Measurements from ENCODE around the gene SPATA13. TPM values are rescaled to one million over a fixed set of nuclear protein-coding genes. Genes with fewer than 3 reads are reported as not detected.
"Not testable (repeated sequence)": the region's sequence is repeated elsewhere in the genome, so short reads cannot be mapped to it uniquely, and the experiment has no call there.

The SPATA13 gene
- total RNA-seq (115 TPM), polyA plus RNA-seq (100 to 1,000 TPM in 1 of 4 donors, 10 to 100 TPM in 3; 80.9 to 106 (median 87.3) TPM)

DNA sequence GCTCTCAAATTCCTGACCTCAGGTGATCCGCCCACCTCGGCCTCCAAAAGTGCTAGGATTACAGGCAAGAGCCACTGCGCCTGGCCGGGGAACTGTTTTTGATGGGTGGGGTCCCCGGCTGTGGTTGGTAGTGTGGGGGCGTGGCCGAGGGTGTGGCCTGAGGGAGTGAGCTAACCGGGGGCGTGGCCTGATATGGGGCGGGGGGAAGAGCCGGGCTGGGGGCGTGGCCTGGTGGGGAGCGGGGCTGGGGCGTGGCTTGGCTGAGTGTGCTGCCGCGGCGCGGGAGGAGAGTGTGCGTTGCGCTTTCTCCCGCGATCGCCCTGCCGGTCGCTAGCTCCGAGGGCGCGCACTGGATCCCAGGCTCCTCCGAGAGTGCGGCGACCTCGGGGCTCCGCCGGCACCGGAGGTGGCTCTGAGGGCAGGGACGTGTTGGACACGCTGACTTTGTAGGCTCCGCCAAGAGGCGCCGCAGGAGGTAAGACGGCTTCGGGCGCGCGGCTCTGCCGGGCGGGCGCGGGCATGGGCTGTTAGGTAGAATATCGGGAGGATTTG, at the start of gene SPATA13:
Gene SPATA13 (plus strand): TSS at position 263 of the 552 bp plus-strand sequence. CDS start 62,210 bp downstream, outside the sequence.
- Mint-ChIP-seq H3K4me3 (peak within 1 kb of the TSS; percentile 87 to 98 (median 88)), H3K36me3 (no peaks in the 10 kb centered on the region), H3K27ac (peak within 1 kb of the TSS; percentile 32 to 69 (median 41)), H3K9me3 (peaks cover 0 to 2% (median 0%) of the 10 kb centered on the region in 7 donors), H3K4me1 (peaks cover 3 to 32% (median 21%) of the 10 kb centered on the region in 4 donors), H3K27me3 (peaks cover 13% of the 10 kb centered on the region)
- DNase-seq, result peak; percentile 88 to 92 (median 90)
- peaks cover 4% of the 10 kb centered on the region for H3K36me3 ChIP-seq (ENCODE audit: control insufficient read depth, insufficient read depth, low read length)
- peak; percentile 92 to 93 for ATAC-seq (ENCODE audit: low read depth in 2 of 2)
- peak within 1 kb of the TSS; percentile 47 for H3K27ac ChIP-seq (ENCODE audit: insufficient read depth, low read length, poor library complexity, severe bottlenecking)
- no peaks in the 10 kb centered on the region for H3K9me3 ChIP-seq (ENCODE audit: control insufficient read depth in 2 of 2, low read length in 2 of 2)
- H3K27me3 ChIP-seq (ENCODE audit: control insufficient read depth, insufficient read depth, low read length), result no peaks in the 10 kb centered on the region
- peak within 1 kb of the TSS; percentile 75 for H3K4me3 ChIP-seq (ENCODE audit: low read depth, low read length)
- H3K4me1 ChIP-seq (ENCODE audit: control insufficient read depth, insufficient read depth, low read length, poor library complexity, severe bottlenecking), result peaks cover 29% of the 10 kb centered on the region

DNA sequence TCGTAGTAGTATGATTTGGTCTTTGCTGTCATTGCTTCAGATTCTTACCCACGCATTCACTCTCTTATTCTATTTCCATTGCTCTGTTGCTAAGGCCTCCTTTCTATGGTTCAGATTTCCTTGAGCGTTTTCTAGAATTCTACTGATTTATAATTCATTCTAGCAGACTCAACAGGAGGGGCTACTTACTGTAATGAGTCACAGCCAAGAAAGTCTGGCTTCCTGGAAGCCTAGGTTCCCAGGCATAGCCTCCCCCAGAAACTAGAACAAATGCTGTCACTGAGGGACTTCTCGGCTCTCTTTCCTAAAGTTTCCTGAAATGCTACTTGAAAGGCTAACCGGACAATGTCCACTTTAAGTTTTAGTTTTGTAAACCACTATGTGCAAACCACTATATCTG, 47.7 kb upstream of the SPATA13 start:
- peaks cover 10% of the 10 kb centered on the region for H3K27me3 Mint-ChIP-seq
- ATAC-seq (ENCODE audit: low read depth in 2 of 2) (no peak), DNase-seq (no peak)
- H3K4me1 ChIP-seq (ENCODE audit: control insufficient read depth, insufficient read depth, low read length, poor library complexity, severe bottlenecking), result peaks cover under 1% of the 10 kb centered on the region
- H3K27me3 ChIP-seq (ENCODE audit: control insufficient read depth, insufficient read depth, low read length), result peaks cover 5% of the 10 kb centered on the region
- no peaks in the 10 kb centered on the region for H3K9me3 ChIP-seq (ENCODE audit: control insufficient read depth in 2 of 2, low read length in 2 of 2)
- no peaks in the 10 kb centered on the region for H3K36me3 Mint-ChIP-seq
- H3K27ac Mint-ChIP-seq, result no peak overlapping the region
- peaks cover 0 to 9% (median 1%) of the 10 kb centered on the region in 4 donors for H3K4me1 Mint-ChIP-seq
- H3K4me3 Mint-ChIP-seq, result no peak overlapping the region
- H3K36me3 ChIP-seq (ENCODE audit: control insufficient read depth, insufficient read depth, low read length), result no peaks in the 10 kb centered on the region
- H3K4me3 ChIP-seq (ENCODE audit: low read depth, low read length), result no peak overlapping the region
- peaks cover 0 to 3% (median 0%) of the 10 kb centered on the region in 7 donors for H3K9me3 Mint-ChIP-seq
- H3K27ac ChIP-seq (ENCODE audit: insufficient read depth, low read length, poor library complexity, severe bottlenecking), result no peak overlapping the region

GRCh38 chr13:24115671-24116070, 44.8 kb upstream of the SPATA13 start:
- DNase-seq (no peak), ATAC-seq (ENCODE audit: low read depth in 2 of 2) (no peak)
- Mint-ChIP-seq H3K36me3 (no peaks in the 10 kb centered on the region), H3K27ac (no peak overlapping the region), H3K4me1 (peaks cover under 1 to 26% (median 8%) of the 10 kb centered on the region in 4 donors), H3K9me3 (peaks cover 0 to 3% (median 0%) of the 10 kb centered on the region in 7 donors), H3K4me3 (no peak overlapping the region), H3K27me3 (peaks cover 13% of the 10 kb centered on the region)
- Histone ChIP-seq H3K4me3 (ENCODE audit: low read depth, low read length) (no peak overlapping the region), H3K27ac (ENCODE audit: insufficient read depth, low read length, poor library complexity, severe bottlenecking) (no peak overlapping the region), H3K9me3 (ENCODE audit: control insufficient read depth in 2 of 2, low read length in 2 of 2) (no peaks in the 10 kb centered on the region), H3K36me3 (ENCODE audit: control insufficient read depth, insufficient read depth, low read length) (no peaks in the 10 kb centered on the region), H3K4me1 (ENCODE audit: control insufficient read depth, insufficient read depth, low read length, poor library complexity, severe bottlenecking) (peaks cover 26% of the 10 kb centered on the region), H3K27me3 (ENCODE audit: control insufficient read depth, insufficient read depth, low read length) (peaks cover 5% of the 10 kb centered on the region)

GRCh38 chr13:24116131-24116530, 44.4 kb upstream of the SPATA13 start:
- ATAC-seq (ENCODE audit: low read depth in 2 of 2) (no peak), DNase-seq (no peak)
- Mint-ChIP-seq H3K4me1 (peaks cover 4 to 30% (median 13%) of the 10 kb centered on the region in 4 donors), H3K36me3 (no peaks in the 10 kb centered on the region), H3K27ac (no peak overlapping the region), H3K27me3 (peaks cover 15% of the 10 kb centered on the region), H3K9me3 (peaks cover 0 to 3% (median 0%) of the 10 kb centered on the region in 7 donors), H3K4me3 (peak overlapping the region in 1 of 4 donors; percentile 35)
- Histone ChIP-seq H3K27me3 (ENCODE audit: control insufficient read depth, insufficient read depth, low read length) (peaks cover 5% of the 10 kb centered on the region), H3K36me3 (ENCODE audit: control insufficient read depth, insufficient read depth, low read length) (no peaks in the 10 kb centered on the region), H3K4me1 (ENCODE audit: control insufficient read depth, insufficient read depth, low read length, poor library complexity, severe bottlenecking) (peaks cover 27% of the 10 kb centered on the region), H3K9me3 (ENCODE audit: control insufficient read depth in 2 of 2, low read length in 2 of 2) (no peaks in the 10 kb centered on the region), H3K4me3 (ENCODE audit: low read depth, low read length) (no peak overlapping the region), H3K27ac (ENCODE audit: insufficient read depth, low read length, poor library complexity, severe bottlenecking) (no peak overlapping the region)

DNA sequence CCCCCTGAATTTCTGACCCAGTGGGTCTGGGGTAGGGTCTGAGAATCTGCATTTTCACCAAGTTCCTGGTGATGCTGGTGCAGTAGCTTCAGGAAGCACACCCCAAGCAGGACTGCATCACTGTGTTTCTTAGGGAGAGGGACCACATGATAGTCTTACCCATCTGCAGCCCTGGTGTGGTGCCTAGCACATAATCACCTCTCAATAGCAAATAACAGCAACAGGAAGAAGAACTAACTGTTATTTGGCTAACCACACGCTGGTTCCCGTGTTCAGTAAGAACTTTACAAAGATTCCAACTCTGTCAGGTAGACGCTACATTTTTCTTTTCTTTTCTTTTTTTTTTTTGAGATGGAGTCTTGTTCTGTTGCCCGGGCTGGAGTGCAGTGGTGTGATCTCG, 41.9 kb upstream of the SPATA13 start:
- H3K27ac ChIP-seq (ENCODE audit: insufficient read depth, low read length, poor library complexity, severe bottlenecking), result no peak overlapping the region
- peaks cover 15 to 55% (median 32%) of the 10 kb centered on the region in 4 donors for H3K4me1 Mint-ChIP-seq
- H3K27me3 ChIP-seq (ENCODE audit: control insufficient read depth, insufficient read depth, low read length), result no peaks in the 10 kb centered on the region
- no peaks in the 10 kb centered on the region for H3K9me3 Mint-ChIP-seq
- H3K4me1 ChIP-seq (ENCODE audit: control insufficient read depth, insufficient read depth, low read length, poor library complexity, severe bottlenecking), result peaks cover 36% of the 10 kb centered on the region
- DNase-seq (peak in 1 of 3 donors; percentile 36), ATAC-seq (ENCODE audit: low read depth in 2 of 2) (peak; percentile 46 to 61)
- H3K9me3 ChIP-seq (ENCODE audit: control insufficient read depth in 2 of 2, low read length in 2 of 2), result no peaks in the 10 kb centered on the region
- H3K36me3 ChIP-seq (ENCODE audit: control insufficient read depth, insufficient read depth, low read length), result no peaks in the 10 kb centered on the region
- peak overlapping the region; percentile 35 for H3K4me3 ChIP-seq (ENCODE audit: low read depth, low read length)
- no peaks in the 10 kb centered on the region for H3K36me3 Mint-ChIP-seq
- H3K27me3 Mint-ChIP-seq, result peaks cover 4% of the 10 kb centered on the region
- H3K27ac Mint-ChIP-seq, result peak overlapping the region in 1 of 3 donors; percentile 32
- peak overlapping the region in 3 of 4 donors; percentile 12 to 45 (median 26) for H3K4me3 Mint-ChIP-seq

- Histone ChIP-seq H3K36me3 (ENCODE audit: control insufficient read depth, insufficient read depth, low read length) (no peaks in the 10 kb centered on the region), H3K4me1 (ENCODE audit: control insufficient read depth, insufficient read depth, low read length, poor library complexity, severe bottlenecking) (peaks cover 46% of the 10 kb centered on the region), H3K9me3 (ENCODE audit: control insufficient read depth in 2 of 2, low read length in 2 of 2) (no peaks in the 10 kb centered on the region), H3K27me3 (ENCODE audit: control insufficient read depth, insufficient read depth, low read length) (no peaks in the 10 kb centered on the region), H3K4me3 (ENCODE audit: low read depth, low read length) (peak overlapping the region; percentile 18), H3K27ac (ENCODE audit: insufficient read depth, low read length, poor library complexity, severe bottlenecking) (no peak overlapping the region)
- Mint-ChIP-seq H3K27me3 (peaks cover 4% of the 10 kb centered on the region), H3K9me3 (no peaks in the 10 kb centered on the region), H3K36me3 (no peaks in the 10 kb centered on the region), H3K27ac (peak overlapping the region in 1 of 3 donors; percentile 10), H3K4me1 (peaks cover 15 to 64% (median 35%) of the 10 kb centered on the region in 4 donors), H3K4me3 (no peak overlapping the region)
- ATAC-seq (ENCODE audit: low read depth in 2 of 2) (no peak), DNase-seq (no peak)
Measured at GRCh38 chr13:24119626-24120508, 40.7 kb upstream of the SPATA13 start.

DNA sequence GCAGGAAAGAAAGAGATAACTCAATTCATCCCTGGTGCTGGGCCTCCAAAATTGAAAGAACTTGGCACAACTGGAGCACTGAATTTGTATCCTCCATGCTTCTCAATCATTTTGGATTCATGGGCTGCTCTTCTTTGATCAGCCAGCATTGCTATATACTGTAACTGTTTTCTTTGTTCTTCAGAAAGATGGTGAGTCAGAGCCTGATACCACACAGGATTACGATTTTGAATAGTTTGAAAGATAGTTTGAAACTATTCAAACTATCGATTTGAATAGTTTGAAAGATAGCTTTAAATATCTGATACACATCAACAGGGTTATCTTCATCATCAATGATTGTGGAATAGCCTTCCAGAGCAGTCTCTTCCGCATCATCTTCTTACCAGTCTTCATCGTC, 38.5 kb upstream of the SPATA13 start:
- H3K27me3 Mint-ChIP-seq; H3K9me3 ChIP-seq (ENCODE audit: control insufficient read depth in 2 of 2, low read length in 2 of 2): not testable (repeated sequence)
- peaks cover 51% of the 10 kb centered on the region for H3K4me1 ChIP-seq (ENCODE audit: control insufficient read depth, insufficient read depth, low read length, poor library complexity, severe bottlenecking)

More for the DNA sequence above, 38.5 kb upstream of the SPATA13 start:
- H3K27ac Mint-ChIP-seq, result peak overlapping the region; percentile 3 to 87 (median 53)
- peak in 1 of 3 donors; percentile 21 for DNase-seq
- not testable (repeated sequence) for H3K27me3 ChIP-seq (ENCODE audit: control insufficient read depth, insufficient read depth, low read length); H3K9me3 Mint-ChIP-seq; H3K36me3 ChIP-seq (ENCODE audit: control insufficient read depth, insufficient read depth, low read length); H3K36me3 Mint-ChIP-seq; ATAC-seq (ENCODE audit: low read depth in 2 of 2); H3K27ac ChIP-seq (ENCODE audit: insufficient read depth, low read length, poor library complexity, severe bottlenecking)
- peak overlapping the region in 3 of 4 donors; percentile 14 to 88 (median 53) for H3K4me3 Mint-ChIP-seq
- peak overlapping the region; percentile 34 for H3K4me3 ChIP-seq (ENCODE audit: low read depth, low read length)
- peaks cover 16 to 75% (median 37%) of the 10 kb centered on the region in 4 donors for H3K4me1 Mint-ChIP-seq
